MM.1S (cell line): ENCODE measurements around the gene OR13C9.

Experiments used
- CTCF ChIP-seq: fragments of 300-600 bp; sonication (generic); IDR thresholded peaks from 2 replicates; pipeline ENCODE4 v1.5.1; 2016; ENCODE audit warnings: antibody characterized with exemption, low read length, mixed read lengths
- EZH2 ChIP-seq: fragments of 300-600 bp; sonication (generic); optimal IDR thresholded peaks from 2 replicates; pipeline ENCODE3; 2017; ENCODE audit warnings: low read depth, mild to moderate bottlenecking, antibody characterized with exemption, low read length, mixed read lengths

GRCh38 chr9:104604801-104605200, 13.2 kb downstream of the OR13C9 start:
- TF ChIP-seq CTCF (no peak), EZH2 (no peak)
